Kasumi-1 (cell line): Measurements from ENCODE around the gene MCRIP1.

Source experiments
- DNase-seq, 2 experiments: peaks; one replicate each; lab custom pipeline; 2025; lab: John Stamatoyannopoulos, UW

Gene MCRIP1

DNA sequence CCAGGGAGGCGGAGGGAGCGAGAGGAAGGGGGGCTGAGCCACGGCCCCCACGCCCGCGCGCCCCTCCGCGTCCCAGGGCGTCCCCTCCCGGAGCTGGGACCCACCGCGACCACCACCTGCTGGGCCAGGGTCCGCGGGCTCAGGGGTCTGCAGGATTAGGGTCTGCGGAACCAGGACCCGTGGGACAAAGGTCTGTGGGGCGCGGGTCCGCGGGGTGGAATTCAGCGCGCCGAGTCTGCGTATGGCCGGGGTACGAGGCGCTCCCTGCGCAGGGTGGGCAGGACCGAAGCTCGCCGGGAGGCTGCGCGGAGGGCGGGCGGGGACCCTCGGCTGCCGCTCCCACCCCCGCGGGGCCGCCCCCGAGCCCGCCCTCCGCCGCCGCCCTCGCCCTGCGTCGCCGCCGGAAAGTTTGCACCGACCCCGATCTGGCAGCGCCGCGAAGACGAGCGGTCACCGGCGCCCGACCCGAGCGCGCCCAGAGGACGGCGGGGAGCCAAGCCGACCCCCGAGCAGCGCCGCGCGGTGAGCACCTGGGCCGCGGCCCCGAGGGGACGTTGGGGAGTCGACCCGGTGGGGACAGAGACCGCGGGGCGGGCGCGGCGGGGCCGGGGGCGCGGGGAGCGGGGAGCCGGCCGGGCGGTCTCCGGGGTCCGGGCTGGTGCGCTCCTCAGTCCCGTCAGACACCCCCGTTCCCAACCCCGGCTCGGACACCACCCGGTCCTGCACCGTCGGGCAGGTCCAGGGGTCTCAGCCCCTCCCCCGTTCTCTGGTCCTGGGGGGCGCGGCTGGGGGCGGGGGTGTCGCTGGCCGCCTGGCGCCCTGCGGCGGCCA is 29.1 kb downstream of the MCRIP1 start, which contains the start of gene GCGR:
Gene GCGR (plus strand): TSS at position 423 of the 831 bp plus-strand sequence. CDS start 4,869 bp downstream, outside the sequence.
- DNase-seq = no peak

DNA sequence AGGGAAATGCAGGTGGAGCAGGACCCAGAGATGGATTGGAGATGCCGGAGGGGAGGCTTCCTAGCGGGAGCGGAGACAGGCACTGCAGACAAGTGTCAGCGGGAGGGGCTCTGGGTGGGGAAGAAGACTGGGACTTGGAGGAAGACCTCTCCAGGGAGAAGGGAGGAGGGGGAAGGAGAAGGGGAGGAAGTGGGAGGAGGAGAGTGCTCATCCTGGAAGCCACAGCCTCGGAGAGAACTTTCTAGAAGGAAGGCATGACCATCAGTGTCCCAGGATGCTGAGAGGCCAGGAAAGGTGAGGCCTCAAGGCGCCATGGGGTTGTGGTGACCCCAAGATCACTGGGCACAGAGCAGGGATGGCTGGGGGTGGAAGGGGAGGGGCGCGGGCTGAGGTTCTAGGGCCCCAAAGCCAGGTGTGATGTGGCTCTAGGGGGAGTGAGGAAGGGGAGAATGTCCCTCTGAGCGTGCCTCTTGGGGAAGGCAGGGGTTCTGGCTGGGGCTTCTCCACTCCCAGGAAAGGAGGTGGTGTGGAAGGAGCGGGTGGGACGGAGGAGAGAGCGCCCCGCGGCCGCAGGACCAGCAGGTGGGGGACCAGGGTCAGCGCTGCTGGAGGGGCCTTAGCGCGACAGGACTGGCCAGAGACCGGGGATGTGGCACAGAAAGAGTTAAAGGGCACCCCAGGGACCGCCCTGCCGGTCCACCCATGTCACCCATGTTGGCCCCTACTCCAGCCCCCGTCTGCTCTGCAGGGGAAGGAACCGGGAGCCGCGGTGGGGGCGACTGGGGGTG is 30.0 kb downstream of the MCRIP1 start:
- DNase-seq = no peak

DNA sequence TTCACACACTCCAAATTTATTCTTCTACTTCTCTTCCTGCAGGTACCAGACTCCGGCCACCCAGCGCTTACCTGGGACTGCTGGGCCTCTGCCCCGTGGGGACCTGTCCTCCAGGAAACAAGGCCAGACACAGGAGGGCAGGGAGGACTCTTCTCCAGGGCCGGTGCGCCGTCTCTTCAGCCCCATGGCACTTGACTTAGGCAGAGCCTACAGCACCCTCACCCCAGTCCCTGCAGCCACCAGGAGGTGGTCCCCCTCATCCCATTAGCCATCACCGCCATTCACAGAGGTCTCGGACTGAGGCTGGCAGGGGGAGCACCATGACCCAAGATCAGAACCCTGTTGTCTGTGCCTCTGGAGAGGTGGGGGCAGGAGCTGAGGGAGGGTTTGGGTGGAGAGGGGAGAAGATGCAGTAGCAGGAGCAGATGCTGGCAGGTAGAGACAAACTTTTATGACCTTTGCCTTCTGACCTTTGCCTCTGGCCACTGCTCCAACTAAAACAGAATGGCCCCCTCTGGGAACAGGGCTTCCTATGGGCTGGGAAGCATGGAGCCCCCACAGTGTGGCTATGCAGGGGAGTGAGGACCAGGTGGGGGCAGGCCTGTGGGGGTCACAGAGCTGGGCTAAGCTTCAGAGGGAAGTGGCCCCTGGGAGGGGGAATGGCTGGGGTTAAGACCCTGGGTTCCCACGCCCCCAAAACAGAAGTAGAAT is 30.9 kb downstream of the MCRIP1 start:
- DNase-seq = no peak

DNA sequence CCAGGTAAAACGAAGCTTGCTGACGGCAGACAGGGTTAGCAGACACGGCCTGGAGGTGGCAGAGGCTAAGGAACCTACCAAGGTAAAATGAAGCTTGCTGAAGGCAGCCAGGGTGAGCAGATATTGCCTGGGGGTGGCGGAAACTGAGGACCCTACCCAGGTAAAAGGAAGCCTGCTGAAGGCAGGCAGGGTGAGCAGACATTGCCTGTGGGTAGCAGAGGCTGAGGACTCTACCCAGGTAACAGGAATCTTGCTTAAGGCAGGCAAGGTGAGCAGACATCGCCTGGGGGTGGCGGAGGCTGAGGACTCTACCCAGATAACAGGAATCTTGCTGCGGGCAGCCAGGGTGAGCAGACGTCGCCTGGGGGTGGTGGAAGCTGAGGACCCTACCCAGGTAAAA is 31.8 kb downstream of the MCRIP1 start:
- no peak for DNase-seq

DNA sequence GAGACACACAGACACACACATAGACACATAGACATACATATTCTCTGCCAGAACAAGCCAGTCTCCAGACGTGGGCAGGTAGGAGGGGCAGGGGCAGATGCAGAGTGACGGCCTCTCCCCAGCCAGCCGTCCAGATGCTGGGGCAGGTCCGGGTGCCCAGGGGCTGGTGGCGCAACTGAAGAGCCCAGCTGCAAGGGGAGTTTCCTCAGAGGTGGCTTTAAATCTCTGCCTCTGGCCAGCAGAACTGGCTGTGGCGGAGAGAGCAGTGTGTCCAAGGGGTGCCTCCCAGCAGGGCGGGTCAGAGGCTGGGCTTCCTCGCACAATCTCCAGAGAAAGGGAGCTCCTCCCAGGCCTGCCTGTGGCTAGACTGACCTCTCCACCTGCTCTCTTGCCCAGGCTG is 38.6 kb downstream of the MCRIP1 start:
- no peak for DNase-seq

DNA sequence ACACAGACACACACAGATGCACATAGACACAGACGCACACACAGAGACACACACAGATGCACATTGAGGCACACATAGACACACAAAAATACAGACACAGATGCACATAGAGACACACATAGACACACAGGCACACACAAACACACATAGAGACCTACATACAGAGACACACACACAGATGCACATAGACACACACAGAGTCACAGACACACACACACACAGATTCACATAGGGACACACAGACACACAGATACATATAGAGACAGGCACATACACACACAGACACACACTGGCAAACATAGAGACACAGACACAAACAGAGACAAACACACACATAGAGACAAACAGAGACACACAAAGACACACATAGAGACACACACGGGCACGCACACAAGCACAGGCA is 39.0 kb downstream of the MCRIP1 start:
- no peak for DNase-seq

DNA sequence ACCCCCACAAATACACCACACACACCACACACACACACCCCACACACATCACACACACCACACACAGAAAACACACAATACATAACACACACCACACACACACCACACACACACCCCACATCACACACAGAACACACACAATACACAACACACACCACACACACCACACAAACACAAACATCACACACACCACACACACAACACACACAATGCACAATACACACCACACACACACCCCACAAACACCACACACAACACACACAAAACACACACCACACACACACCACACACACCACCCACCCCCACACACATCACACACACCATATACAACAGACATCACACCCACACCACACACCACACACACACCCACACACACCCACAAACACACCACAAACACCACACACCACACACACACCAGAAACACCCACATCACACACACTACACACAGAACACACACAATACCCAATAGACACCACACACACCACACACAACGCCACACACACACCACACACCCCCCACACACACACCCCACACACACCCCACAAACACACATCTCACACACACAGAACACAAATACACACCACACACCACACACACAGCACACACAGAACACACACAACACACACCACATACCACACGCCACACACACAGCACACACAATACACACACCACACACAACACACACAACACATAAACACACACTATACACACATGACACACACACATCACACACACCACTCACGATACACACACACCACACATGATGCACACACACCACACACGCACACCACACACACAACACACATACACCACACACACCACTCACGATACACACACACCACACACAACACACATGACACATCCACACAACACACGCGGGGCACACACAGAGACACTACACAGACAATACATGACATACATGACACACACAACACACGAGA is 40.1 kb downstream of the MCRIP1 start:
- no peak for DNase-seq
